ENCODE data around the gene MRPL41.
"Not testable (repeated sequence)": the region's sequence is repeated elsewhere in the genome, so short reads cannot be mapped to it uniquely, and the experiment has no call there.

MRPL41 gene

GRCh38 chr9:137551264-137552021 lies at the start of gene MRPL41:
MRPL41 (plus strand) TSS chr9:137551879; CDS start chr9:137552082, 203 bp downstream.
- DNase-seq = peak; percentile 54 to 85 (median 72)

DNA sequence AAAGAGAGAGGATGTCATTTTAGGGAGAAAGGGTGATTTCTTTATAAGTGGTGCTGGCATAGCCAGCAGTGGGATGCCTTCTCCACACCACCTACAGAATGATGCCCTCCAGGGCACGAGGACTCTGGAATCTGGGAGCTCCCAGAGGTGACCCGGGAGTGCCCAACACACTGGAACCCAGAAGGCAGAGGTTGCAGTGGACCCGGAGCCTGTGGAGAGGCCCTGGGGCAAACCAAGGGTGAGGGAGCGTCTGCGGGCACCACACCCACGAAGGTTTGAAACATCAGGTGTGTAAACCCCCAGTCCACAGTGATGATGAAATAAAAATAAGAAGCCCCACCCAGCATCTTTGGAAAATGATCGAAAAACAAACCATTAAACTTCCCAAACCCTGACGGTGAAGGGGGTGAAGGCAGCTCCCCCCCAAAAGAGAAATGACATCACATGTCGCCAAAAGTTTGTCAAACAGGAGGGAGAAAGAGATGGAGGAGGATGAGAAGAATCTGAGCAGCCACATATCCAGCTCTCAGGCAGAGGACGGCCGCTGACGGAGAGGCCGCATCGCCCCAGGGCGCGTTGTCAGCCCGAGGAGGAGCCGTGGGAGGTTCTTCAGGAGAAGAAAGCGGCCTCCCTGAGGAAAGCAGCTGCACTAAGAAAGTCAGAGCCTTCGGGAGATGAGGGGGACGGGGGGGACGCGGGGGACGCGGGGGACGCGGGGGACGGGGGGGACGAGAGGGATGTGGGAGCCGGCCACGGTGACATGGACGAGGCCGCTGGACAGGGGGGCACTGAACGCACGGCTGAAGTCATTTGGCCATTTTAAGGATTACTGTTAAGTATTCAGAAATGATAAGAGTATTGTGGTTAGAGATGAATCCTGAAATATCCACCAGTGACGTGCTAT lies 49.4 kb upstream of the MRPL41 start:
- no peak for DNase-seq

GRCh38 chr9:137504432-137504777 lies 47.3 kb upstream of the MRPL41 start:
- no peak for DNase-seq

DNA sequence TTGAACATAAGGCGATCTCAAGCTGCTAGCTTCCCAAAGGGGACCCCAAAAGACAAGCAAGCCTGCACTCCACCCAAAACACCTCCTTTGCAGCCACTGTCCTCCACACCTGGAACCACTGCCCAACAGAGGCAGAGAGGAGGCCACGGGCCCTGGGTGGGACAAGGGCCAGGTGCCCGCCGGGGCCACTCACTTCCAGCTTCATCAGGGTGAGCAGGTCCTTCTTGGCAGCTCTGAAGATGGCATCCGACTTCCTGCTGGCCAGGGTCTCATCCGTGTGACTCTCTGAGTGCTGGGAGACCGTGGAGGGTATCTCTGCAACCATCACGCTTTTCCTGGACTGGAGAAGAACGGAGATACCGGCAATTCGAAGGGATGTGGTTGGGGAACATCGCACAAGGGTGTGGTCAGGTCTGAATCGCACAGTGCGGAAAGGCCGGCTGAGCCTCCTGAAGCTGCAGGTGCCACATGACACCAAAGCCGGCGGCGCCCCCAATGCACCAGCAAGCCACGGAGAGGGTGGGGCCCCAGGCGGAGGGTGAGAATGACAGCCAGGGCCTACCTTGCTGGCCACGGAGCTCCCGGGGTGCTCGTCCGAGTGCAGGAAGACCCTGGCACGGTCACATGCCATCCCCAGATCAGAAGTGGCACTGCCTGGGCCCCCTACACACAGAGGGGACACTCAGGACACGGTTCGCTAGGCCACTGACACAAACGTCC lies 46.1 kb upstream of the MRPL41 start:
- no peak for DNase-seq

DNA sequence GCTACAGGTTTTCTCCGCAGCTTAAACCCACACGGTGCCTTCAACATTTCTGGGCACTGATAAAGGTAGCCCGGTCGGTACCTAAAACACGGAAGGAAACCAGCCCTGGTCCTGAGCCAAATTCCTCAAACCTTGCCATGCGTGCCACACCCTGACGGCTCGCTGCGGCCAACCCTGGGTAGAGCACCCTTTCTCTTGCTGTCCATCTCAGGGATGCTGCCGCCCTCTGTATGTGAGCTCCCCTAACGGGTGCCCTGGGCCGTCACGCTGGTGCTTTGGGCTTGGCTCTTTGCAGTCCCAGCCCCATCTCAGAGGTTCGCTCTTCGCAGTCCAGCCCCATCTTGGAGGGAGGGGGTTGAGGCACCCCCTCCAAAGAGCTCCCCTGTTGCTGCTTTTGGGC lies 45.4 kb upstream of the MRPL41 start:
- DNase-seq = no peak

GRCh38 chr9:137506702-137507171 lies 44.9 kb upstream of the MRPL41 start:
- no peak for DNase-seq

DNA sequence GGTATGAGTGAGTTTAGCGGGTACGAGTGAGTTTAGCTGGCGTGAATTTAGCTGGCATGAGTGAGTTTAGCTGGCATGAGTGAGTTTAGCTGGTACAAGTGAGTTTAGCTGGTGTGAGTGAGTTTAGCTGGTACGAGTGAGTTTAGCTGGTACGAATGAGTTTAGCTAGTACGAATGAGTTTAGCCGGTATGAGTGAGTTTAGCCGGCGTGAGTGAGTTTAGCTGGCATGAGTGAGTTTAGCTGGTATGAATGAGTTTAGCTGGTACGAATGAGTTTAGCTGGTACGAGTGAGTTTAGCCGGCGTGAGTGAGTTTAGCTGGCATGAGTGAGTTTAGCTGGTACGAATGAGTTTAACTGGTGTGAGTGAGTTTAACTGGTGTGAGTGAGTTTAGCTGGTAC lies 42.5 kb upstream of the MRPL41 start:
- DNase-seq = no peak

DNA sequence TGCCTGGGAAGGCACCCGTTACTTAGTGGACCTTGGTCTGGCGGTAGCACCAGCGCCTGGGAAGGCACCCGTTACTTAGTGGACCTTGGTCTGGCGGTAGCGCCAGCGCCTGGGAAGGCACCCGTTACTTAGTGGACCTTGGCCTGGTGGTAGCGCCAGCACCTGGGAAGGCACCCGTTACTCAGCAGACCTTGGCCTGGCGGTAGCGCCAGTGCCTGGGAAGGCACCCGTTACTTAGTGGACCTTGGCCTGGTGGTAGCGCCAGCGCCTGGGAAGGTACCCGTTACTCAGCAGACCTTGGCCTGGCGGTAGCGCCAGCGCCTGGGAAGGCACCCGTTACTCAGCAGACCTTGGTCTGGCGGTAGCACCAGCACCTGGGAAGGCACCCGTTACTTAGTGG lies 40.6 kb upstream of the MRPL41 start:
- not testable (repeated sequence) for DNase-seq

- no peak for DNase-seq
These were observed 39.8 kb upstream of the MRPL41 start for GRCh38 chr9:137511758-137512463.

- not testable (repeated sequence) for DNase-seq
These were observed 38.5 kb upstream of the MRPL41 start for GRCh38 chr9:137513136-137513535.

DNA sequence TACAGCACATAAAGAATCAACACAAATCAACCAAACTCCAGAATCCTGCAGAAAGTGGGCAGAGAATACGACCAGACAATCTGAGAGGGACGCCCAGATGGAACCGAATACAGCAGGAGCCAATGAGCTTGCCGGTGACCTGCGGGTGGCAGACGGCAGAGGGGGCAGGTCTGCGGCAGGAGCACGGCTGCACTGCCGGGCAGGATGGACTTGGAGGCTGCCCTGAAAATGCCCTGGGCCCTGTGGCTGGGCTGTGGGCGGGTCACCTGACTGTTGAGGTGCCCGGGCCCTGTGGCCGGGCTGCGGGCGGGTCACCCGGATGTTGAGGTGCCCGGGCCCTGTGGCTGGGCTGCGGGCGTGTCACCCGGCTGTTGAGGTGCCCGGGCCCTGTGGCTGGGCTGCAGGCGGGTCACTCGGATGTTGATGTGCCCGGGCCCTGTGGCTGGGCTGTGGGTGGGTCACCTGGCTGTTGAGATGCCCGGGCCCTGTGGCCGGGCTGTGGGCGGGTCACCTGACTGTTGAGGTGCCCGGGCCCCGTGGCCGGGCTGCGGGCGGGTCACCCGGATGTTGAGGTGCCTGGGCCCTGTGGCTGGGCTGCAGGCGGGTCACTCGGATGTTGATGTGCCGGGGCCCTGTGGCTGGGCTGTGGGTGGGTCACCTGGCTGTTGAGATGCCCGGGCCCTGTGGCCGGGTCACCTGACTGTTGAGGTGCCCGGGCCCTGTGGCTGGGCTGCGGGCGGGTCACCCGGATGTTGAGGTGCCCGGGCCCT lies 37.7 kb upstream of the MRPL41 start:
- not testable (repeated sequence) for DNase-seq

DNA sequence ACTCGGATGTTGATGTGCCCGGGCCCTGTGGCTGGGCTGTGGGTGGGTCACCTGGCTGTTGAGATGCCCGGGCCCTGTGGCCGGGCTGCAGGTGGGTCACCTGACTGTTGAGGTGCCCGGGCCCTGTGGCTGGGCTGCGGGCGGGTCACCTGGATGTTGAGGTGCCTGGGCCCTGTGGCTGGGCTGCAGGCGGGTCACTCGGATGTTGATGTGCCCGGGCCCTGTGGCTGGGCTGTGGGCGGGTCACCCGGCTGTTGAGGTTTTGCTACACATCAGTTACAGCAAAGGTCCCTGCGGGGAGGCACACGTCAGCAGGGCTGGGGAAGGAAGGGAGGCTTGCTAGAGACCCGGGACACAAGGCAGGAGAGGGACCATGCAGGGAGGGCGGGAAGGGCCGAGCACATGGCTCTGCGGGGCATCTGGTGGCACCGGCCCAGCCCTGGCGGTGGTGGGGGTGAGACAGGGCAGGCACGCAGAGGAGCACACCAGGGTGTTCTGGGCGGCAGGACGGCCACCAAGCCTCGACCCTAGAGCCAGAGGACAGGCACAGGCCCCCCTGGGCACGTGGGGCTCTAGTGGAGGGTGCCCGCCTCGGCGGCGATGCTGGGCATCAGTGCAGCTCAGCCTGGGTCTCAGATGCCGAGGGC lies 36.9 kb upstream of the MRPL41 start:
- DNase-seq = no peak

GRCh38 chr9:137515338-137515724 lies 36.3 kb upstream of the MRPL41 start:
- no peak for DNase-seq

DNA sequence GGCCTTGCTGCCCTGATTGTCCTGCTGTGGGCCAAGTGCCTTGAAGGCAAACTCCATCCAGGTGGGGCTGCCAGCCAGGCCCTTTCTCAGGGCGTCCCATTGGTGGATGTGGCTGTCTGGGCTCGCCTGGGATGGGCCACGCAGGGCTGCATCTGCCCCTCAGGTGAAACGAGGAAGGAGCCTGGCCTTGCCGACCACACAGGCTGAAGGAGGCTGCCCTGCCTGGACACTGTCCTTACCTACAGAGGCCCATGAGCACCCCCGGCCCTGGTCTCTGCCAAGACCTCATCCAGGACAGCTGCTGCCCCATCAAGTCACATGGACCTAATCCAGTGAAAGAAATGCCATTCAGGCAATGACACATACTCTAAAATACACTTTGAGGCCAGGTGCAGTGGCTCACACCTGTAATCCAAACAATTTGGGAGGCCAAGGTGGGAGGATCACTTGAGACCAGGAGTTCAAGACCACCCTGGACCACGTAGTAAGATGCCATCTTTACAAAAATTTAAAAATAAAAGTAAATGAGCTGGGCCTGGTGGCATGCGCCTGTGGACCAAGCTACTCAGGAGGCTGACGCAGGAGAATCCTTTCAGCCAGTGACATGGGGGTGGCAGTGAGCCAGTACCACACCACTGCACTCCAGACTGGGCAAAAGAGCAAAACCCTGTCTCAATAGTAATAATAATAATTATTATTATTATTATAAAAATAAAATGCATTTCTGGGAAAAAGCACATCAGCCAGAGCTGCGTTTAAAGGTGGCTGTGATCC lies 35.3 kb upstream of the MRPL41 start:
- no peak for DNase-seq

DNA sequence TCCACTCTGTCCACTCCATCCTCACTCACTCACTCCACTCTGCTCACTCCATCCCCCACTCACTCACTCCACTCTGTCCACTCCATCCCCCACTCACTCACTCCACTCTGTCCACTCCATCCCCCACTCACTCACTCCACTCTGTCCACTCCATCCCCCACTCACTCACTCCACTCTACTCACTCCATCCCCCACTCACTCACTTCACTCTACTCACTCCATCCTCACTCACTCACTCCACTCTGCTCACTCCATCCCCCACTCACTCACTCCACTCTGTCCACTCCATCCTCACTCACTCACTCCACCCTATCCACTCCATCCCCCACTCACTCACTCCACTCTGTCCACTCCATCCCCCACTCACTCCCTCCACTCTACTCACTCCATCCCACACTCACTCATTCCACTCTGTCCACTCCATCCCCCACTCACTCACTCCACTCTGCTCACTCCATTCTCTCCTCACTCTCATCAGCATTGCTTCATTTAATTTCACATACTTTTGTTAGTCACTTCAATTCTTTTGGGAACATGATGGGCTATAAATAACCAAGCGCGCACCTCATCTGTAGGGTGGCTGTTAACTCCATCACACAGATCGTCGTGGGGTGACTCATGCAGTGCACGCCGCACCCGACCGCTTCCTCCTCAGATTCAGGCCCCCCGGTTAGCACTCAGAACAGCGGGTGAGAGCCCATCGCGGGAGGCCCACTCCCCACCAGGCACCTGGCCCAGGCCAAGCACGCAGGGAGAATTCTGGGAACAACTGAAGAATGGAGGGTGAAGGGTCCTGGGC lies 32.8 kb upstream of the MRPL41 start:
- not testable (repeated sequence) for DNase-seq

DNA sequence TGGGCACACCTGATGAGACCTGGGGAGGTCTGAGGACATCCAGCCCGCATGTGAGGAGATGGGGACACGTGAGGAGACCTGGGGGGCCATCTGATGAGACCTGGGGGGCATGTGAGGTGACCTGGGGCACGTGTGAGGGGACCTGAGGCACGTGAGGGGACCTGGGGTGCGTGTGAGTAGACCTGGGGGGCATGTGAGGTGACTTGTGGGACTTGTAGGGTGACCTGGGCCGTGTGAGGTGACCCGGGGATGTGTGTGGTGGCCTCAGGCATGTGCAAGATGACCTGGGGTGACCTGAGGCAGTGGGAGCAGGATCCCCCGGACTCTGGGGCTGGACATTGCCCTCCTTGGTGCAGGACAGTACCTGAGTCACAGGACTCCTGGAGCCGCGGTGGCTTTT lies 32.1 kb upstream of the MRPL41 start:
- no peak for DNase-seq

GRCh38 chr9:137520614-137521404 lies 30.9 kb upstream of the MRPL41 start:
- no peak for DNase-seq

GRCh38 chr9:137521405-137521985 lies 30.2 kb upstream of the MRPL41 start:
- no peak for DNase-seq
